MM.1S (cell line): ENCODE data around the gene ANKRD44.

Source experiments
- DNase-seq: peaks from one replicate; pipeline ENCODE4 v3.0.0-alpha.2; 2015
- H2AFZ ChIP-seq: fragments of 300-600 bp; sonication (generic); 2 replicates; pipeline ENCODE4 v1.6.0; 2016; ENCODE audit warnings: antibody characterized with exemption, low read length
- H3F3A ChIP-seq: fragments of 300-600 bp; sonication (generic); 2 replicates; pipeline ENCODE4 v1.6.1; 2016; ENCODE audit warnings: mild to moderate bottlenecking, antibody characterized with exemption, low read length, moderate library complexity, mixed read lengths; ENCODE audit not compliant: insufficient read depth
- H3K27ac ChIP-seq: fragments of 300-600 bp; sonication (generic); 2 replicates; pipeline ENCODE4 v1.5.1; 2016; ENCODE audit warnings: mild to moderate bottlenecking, low read length
- H3K27me3 ChIP-seq: fragments of 300-600 bp; sonication (generic); replicated peaks from 2 replicates; pipeline ENCODE4 v1.6.0; 2016; ENCODE audit warnings: low read length; ENCODE audit not compliant: insufficient read depth
- H3K36me3 ChIP-seq: fragments of 300-600 bp; sonication (generic); replicated peaks from 2 replicates; pipeline ENCODE4 v1.6.1; 2016; ENCODE audit warnings: mild to moderate bottlenecking, low read length, mixed read lengths; ENCODE audit not compliant: insufficient read depth
- H3K4me1 ChIP-seq: fragments of 300-600 bp; sonication (generic); 2 replicates; pipeline ENCODE4 v1.6.1; 2016; ENCODE audit warnings: low read length, mixed read lengths
- H3K4me2 ChIP-seq: fragments of 300-600 bp; sonication (generic); 2 replicates; pipeline ENCODE4 v1.6.0; 2016; ENCODE audit warnings: low read depth, low read length
- H3K4me3 ChIP-seq: fragments of 300-600 bp; sonication (generic); 2 replicates; pipeline ENCODE4 v1.5.1; 2016; ENCODE audit warnings: low read length, mixed read lengths
- H3K79me2 ChIP-seq: fragments of 300-600 bp; sonication (generic); 2 replicates; pipeline ENCODE4 v1.6.1; 2016; ENCODE audit warnings: mixed run types, low read length, mixed read lengths
- H3K9ac ChIP-seq: fragments of 300-600 bp; sonication (generic); 2 replicates; pipeline ENCODE4 v1.6.1; 2016; ENCODE audit warnings: low read length, mixed read lengths
- H3K9me2 ChIP-seq: fragments of 300-600 bp; sonication (generic); replicated peaks from 2 replicates; pipeline ENCODE4 v1.6.1; 2016; ENCODE audit warnings: mild to moderate bottlenecking, low read length, mixed read lengths; ENCODE audit not compliant: insufficient read depth
- H3K9me3 ChIP-seq: fragments of 300-600 bp; sonication (generic); replicated peaks from 2 replicates; pipeline ENCODE4 v1.6.1; 2016; ENCODE audit warnings: mild to moderate bottlenecking, low read length, mixed read lengths; ENCODE audit not compliant: insufficient read depth
- H4K20me1 ChIP-seq: fragments of 300-600 bp; sonication (generic); 2 replicates; pipeline ENCODE4 v1.6.1; 2016; ENCODE audit warnings: mild to moderate bottlenecking, low read length, moderate library complexity, mixed read lengths; ENCODE audit not compliant: insufficient read depth
- EZH2 ChIP-seq: fragments of 300-600 bp; sonication (generic); optimal IDR thresholded peaks from 2 replicates; pipeline ENCODE3; 2017; ENCODE audit warnings: low read depth, mild to moderate bottlenecking, antibody characterized with exemption, low read length, mixed read lengths
- EZH2phosphoT487 ChIP-seq: fragments of 300-600 bp; sonication (generic); IDR thresholded peaks from 2 replicates; pipeline ENCODE4 v1.6.1; 2018; ENCODE audit warnings: antibody characterized with exemption, low read length
- TF ChIP-seq, protein P1 (sequence below): fragments of 300-600 bp; sonication (generic); IDR thresholded peaks from 2 replicates; pipeline ENCODE4 v1.5.1; 2016; ENCODE audit warnings: antibody characterized with exemption, low read length, mixed read lengths

Gene ANKRD44

GRCh38 chr2:197322724-197323720, 12.4 kb upstream of the ANKRD44 start:
- H3K9me3 ChIP-seq, result no peaks in the 10 kb centered on the region
- no peaks in the 10 kb centered on the region for H3K36me3 ChIP-seq
- H3K4me2 ChIP-seq, result no peak overlapping the region
- H3K9me2 ChIP-seq, result no peaks in the 10 kb centered on the region
- no peak overlapping the region for H2AFZ ChIP-seq
- H3K79me2 ChIP-seq, result no peaks in the 10 kb centered on the region
- TF ChIP-seq EZH2phosphoT487 (no peak), EZH2 (no peak)
- TF ChIP-seq, protein P1, sequence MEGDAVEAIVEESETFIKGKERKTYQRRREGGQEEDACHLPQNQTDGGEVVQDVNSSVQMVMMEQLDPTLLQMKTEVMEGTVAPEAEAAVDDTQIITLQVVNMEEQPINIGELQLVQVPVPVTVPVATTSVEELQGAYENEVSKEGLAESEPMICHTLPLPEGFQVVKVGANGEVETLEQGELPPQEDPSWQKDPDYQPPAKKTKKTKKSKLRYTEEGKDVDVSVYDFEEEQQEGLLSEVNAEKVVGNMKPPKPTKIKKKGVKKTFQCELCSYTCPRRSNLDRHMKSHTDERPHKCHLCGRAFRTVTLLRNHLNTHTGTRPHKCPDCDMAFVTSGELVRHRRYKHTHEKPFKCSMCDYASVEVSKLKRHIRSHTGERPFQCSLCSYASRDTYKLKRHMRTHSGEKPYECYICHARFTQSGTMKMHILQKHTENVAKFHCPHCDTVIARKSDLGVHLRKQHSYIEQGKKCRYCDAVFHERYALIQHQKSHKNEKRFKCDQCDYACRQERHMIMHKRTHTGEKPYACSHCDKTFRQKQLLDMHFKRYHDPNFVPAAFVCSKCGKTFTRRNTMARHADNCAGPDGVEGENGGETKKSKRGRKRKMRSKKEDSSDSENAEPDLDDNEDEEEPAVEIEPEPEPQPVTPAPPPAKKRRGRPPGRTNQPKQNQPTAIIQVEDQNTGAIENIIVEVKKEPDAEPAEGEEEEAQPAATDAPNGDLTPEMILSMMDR, result no peak
- H3K4me3 ChIP-seq, result no peak overlapping the region
- H3F3A ChIP-seq, result no peaks in the 10 kb centered on the region
- H3K4me1 ChIP-seq, result peaks cover 7% of the 10 kb centered on the region; the same call in 1 of the 2 replicates
- H3K9ac ChIP-seq, result no peak overlapping the region
- no peaks in the 10 kb centered on the region for H4K20me1 ChIP-seq
- DNase-seq, result no peak
- H3K27ac ChIP-seq, result no peak overlapping the region
- H3K27me3 ChIP-seq, result no peaks in the 10 kb centered on the region

- H3K9me2 ChIP-seq, result no peaks in the 10 kb centered on the region
- H3F3A ChIP-seq, result no peaks in the 10 kb centered on the region
- peaks cover 7% of the 10 kb centered on the region; the same call in 1 of the 2 replicates for H3K4me1 ChIP-seq
- H4K20me1 ChIP-seq, result no peaks in the 10 kb centered on the region
- H3K4me2 ChIP-seq, result no peak overlapping the region
- H2AFZ ChIP-seq, result no peak overlapping the region
- DNase-seq, result no peak
- no peak for TF ChIP-seq EZH2
- TF ChIP-seq, protein P1, result no peak
- TF ChIP-seq EZH2phosphoT487, result no peak
- no peak overlapping the region for H3K27ac ChIP-seq
- H3K36me3 ChIP-seq, result no peaks in the 10 kb centered on the region
- no peak overlapping the region for H3K9ac ChIP-seq
- no peaks in the 10 kb centered on the region for H3K9me3 ChIP-seq
- no peak overlapping the region for H3K4me3 ChIP-seq
- H3K27me3 ChIP-seq, result no peaks in the 10 kb centered on the region
- H3K79me2 ChIP-seq, result no peaks in the 10 kb centered on the region
These were observed 11.6 kb upstream of the ANKRD44 start for GRCh38 chr2:197322143-197322542.

DNA sequence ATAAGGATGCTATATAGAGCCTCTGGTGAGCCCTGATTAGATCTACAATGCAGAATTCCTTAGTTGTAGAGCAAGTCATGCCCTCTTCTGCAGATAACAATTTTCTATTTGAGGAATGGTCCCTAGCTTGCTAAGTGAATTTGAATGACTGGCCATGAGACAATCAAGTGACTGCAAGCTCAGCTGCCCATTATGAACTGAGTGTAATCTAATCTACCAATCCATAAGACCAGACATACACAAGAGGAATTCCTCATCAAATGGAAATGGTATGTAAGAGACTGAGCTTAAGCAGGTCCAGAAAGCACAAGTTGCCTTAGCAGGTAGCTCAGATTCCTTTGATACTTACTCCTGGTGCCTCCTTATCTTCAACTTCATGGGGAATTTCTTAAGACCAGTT, 4.8 kb upstream of the ANKRD44 start:
- Histone ChIP-seq H3K4me3 (no peak overlapping the region), H3K27me3 (no peaks in the 10 kb centered on the region), H2AFZ (no peak overlapping the region), H3K4me1 (0 out of 2 replicates have a peak, but pooled peaks cover 6% of the 10 kb centered on the region), H3K4me2 (no peak overlapping the region), H3K9ac (no peak overlapping the region), H3K9me2 (no peaks in the 10 kb centered on the region), H3K79me2 (no peaks in the 10 kb centered on the region), H4K20me1 (no peaks in the 10 kb centered on the region), H3K27ac (no peak overlapping the region), H3K9me3 (no peaks in the 10 kb centered on the region), H3F3A (0 out of 2 replicates have a peak, but pooled peaks cover 2% of the 10 kb centered on the region), H3K36me3 (no peaks in the 10 kb centered on the region)
- TF ChIP-seq EZH2phosphoT487, result no peak
- TF ChIP-seq, protein P1, result no peak
- no peak for TF ChIP-seq EZH2
- DNase-seq, result no peak
